Erythroblast (primary cell): ENCODE results near the gene GTF3C1.

Experiments
- GATA1 ChIP-seq: IDR thresholded peaks from 2 replicates; pipeline ENCODE4 v1.6.1; 2011; ENCODE audit warnings: low read depth, mild to moderate bottlenecking, control low read depth, low read length, moderate library complexity
- POLR2A ChIP-seq: IDR thresholded peaks from 2 replicates; pipeline ENCODE4 v1.6.1; 2011; ENCODE audit warnings: mild to moderate bottlenecking, low read length

DNA sequence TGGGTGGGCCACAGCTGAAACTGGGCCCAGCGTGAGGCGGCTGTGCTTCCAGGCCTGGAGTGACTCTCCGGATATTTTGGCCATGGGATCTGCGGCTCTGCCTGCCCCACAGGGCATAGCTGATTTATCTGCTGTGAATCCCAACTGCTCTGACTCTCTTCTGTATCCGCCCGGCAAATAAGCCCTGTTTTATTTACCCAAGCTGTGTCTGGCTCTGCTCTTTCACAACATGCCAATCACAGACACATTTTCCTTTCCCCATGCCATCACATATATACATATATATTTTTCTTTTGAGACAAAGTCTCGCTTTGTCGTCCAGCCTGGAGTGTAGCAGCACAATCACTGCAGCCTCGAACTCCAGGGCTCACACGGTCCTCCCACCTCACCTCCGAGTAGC lies 33.3 kb downstream of the GTF3C1 start:
- TF ChIP-seq POLR2A: no peak
- TF ChIP-seq GATA1: no peak
